ENCODE data around the gene CAMSAP1. TPM values are rescaled to one million over a fixed set of nuclear protein-coding genes. Genes with fewer than 3 reads are reported as not detected.

Gene CAMSAP1
- polyA plus RNA-seq, 3 donors: 0.71 to 9.0 (median 0.75) TPM

- H3K27me3 ChIP-seq (ENCODE audit: control insufficient read depth in 2 of 2, insufficient read depth in 2 of 2, low read length in 2 of 2): no peaks in the 10 kb centered on the region
- no peak overlapping the region for H2AFZ ChIP-seq (ENCODE audit: insufficient read depth, low read depth, low read length, poor library complexity, severe bottlenecking)
- WGBS (ENCODE audit: insufficient coverage): no CpG with 5 or more reads among the region's 2 CpGs
- H3K4me3 Mint-ChIP-seq: no peak overlapping the region
- H3K36me3 Mint-ChIP-seq: peaks cover 33 to 34% of the 10 kb centered on the region in 2 donors
- no peaks in the 10 kb centered on the region for H3K9me3 ChIP-seq (replicated peaks in 1 of 2; ENCODE audit: control insufficient read depth in 1 of 2, insufficient read depth in 1 of 2, low read length in 2 of 2)
- H3K27me3 Mint-ChIP-seq (ENCODE audit: low read depth in 3 of 3): no peaks in the 10 kb centered on the region
- H3K27ac ChIP-seq (ENCODE audit: low read depth in 1 of 2, low read length in 2 of 2): no peak overlapping the region
- peaks cover 82% of the 10 kb centered on the region for H4K20me1 ChIP-seq (ENCODE audit: insufficient read depth, low read length)
- no peak for DNase-seq
- no peaks in the 10 kb centered on the region for H3K4me1 ChIP-seq (ENCODE audit: control insufficient read depth in 1 of 2, insufficient read depth in 2 of 2, low read length in 2 of 2)
- TF ChIP-seq, protein P1, sequence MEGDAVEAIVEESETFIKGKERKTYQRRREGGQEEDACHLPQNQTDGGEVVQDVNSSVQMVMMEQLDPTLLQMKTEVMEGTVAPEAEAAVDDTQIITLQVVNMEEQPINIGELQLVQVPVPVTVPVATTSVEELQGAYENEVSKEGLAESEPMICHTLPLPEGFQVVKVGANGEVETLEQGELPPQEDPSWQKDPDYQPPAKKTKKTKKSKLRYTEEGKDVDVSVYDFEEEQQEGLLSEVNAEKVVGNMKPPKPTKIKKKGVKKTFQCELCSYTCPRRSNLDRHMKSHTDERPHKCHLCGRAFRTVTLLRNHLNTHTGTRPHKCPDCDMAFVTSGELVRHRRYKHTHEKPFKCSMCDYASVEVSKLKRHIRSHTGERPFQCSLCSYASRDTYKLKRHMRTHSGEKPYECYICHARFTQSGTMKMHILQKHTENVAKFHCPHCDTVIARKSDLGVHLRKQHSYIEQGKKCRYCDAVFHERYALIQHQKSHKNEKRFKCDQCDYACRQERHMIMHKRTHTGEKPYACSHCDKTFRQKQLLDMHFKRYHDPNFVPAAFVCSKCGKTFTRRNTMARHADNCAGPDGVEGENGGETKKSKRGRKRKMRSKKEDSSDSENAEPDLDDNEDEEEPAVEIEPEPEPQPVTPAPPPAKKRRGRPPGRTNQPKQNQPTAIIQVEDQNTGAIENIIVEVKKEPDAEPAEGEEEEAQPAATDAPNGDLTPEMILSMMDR (IDR thresholded peaks at IDR 0.05): no peak
- no peak overlapping the region for H3K4me3 ChIP-seq (replicated peaks in 1 of 3; ENCODE audit: low read depth in 2 of 3, low read length in 3 of 3)
- H3K36me3 ChIP-seq (replicated peaks in 1 of 2; ENCODE audit: control insufficient read depth in 1 of 2, insufficient read depth in 2 of 2, low read length in 2 of 2): peaks cover 14 to 49% of the 10 kb centered on the region in 2 donors
- H3K9me3 Mint-ChIP-seq: no peaks in the 10 kb centered on the region
- H3K9ac ChIP-seq (ENCODE audit: insufficient read depth, low read length, poor library complexity, severe bottlenecking): no peak overlapping the region
- intact Hi-C loops (cut with micrococcal nuclease): no loop called here
- peaks cover 71% of the 10 kb centered on the region for H3K79me2 ChIP-seq (ENCODE audit: insufficient read depth, low read length)
- H3K4me2 ChIP-seq (replicated peaks; ENCODE audit: extremely low read depth, low read length, poor library complexity, severe bottlenecking): no peak overlapping the region
- peaks cover 11% of the 10 kb centered on the region for H3K4me1 Mint-ChIP-seq
- no peak overlapping the region for H3K27ac Mint-ChIP-seq
Observed at GRCh38 chr9:135879237-135879601, 28.1 kb downstream of the CAMSAP1 start.

- Mint-ChIP-seq H3K27ac (no peak overlapping the region), H3K27me3 (ENCODE audit: low read depth in 3 of 3) (no peaks in the 10 kb centered on the region), H3K36me3 (peaks cover 33 to 35% of the 10 kb centered on the region in 2 donors), H3K9me3 (no peaks in the 10 kb centered on the region), H3K4me3 (no peak overlapping the region), H3K4me1 (peaks cover 6% of the 10 kb centered on the region)
- Histone ChIP-seq H3K27me3 (ENCODE audit: control insufficient read depth in 2 of 2, insufficient read depth in 2 of 2, low read length in 2 of 2) (no peaks in the 10 kb centered on the region), H3K27ac (ENCODE audit: low read depth in 1 of 2, low read length in 2 of 2) (no peak overlapping the region), H3K4me3 (replicated peaks in 1 of 3; ENCODE audit: low read depth in 2 of 3, low read length in 3 of 3) (no peak overlapping the region), H4K20me1 (ENCODE audit: insufficient read depth, low read length) (peaks cover 80% of the 10 kb centered on the region), H3K79me2 (ENCODE audit: insufficient read depth, low read length) (peaks cover 70% of the 10 kb centered on the region), H3K36me3 (replicated peaks in 1 of 2; ENCODE audit: control insufficient read depth in 1 of 2, insufficient read depth in 2 of 2, low read length in 2 of 2) (peaks cover 14 to 49% of the 10 kb centered on the region in 2 donors), H3K9me3 (replicated peaks in 1 of 2; ENCODE audit: control insufficient read depth in 1 of 2, insufficient read depth in 1 of 2, low read length in 2 of 2) (no peaks in the 10 kb centered on the region), H3K4me1 (ENCODE audit: control insufficient read depth in 1 of 2, insufficient read depth in 2 of 2, low read length in 2 of 2) (no peaks in the 10 kb centered on the region), H3K4me2 (replicated peaks; ENCODE audit: extremely low read depth, low read length, poor library complexity, severe bottlenecking) (no peak overlapping the region), H2AFZ (ENCODE audit: insufficient read depth, low read depth, low read length, poor library complexity, severe bottlenecking) (no peak overlapping the region), H3K9ac (ENCODE audit: insufficient read depth, low read length, poor library complexity, severe bottlenecking) (no peak overlapping the region)
- TF ChIP-seq, protein P1 (IDR thresholded peaks at IDR 0.05): no peak
- 100% methylated on average over 7 of the region's 18 CpGs for WGBS (ENCODE audit: insufficient coverage)
- intact Hi-C loops (cut with micrococcal nuclease): no loop called here
- DNase-seq: no peak
Observed at GRCh38 chr9:135878528-135879236, 28.7 kb downstream of the CAMSAP1 start.

All from CD14-positive monocyte (primary cell).